H1 (cell line): ENCODE data around the gene DTNB. TPM values are rescaled to one million over a fixed set of nuclear protein-coding genes. Genes with fewer than 3 reads are reported as not detected.

Source experiments
- BACH1 ChIP-seq: IDR thresholded peaks from 2 replicates; pipeline ENCODE4 v1.6.1; 2012; ENCODE audit warnings: low read length, improper control_type of control experiment
- CBX5 ChIP-seq: fragments of 300-800, 300-1000 bp; sonication (generic); IDR thresholded peaks from 2 replicates; pipeline ENCODE4 v1.7.1; 2016; ENCODE audit warnings: antibody characterized with exemption, low read length, low read depth
- NRF1 ChIP-seq: IDR thresholded peaks from 2 replicates; pipeline ENCODE4 v1.6.1; 2011; ENCODE audit warnings: mild to moderate bottlenecking, low read depth, low read length, improper control_type of control experiment
- POU5F1 ChIP-seq: IDR thresholded peaks from 2 replicates; pipeline ENCODE4 v1.6.1; 2011; ENCODE audit warnings: low read depth, mild to moderate bottlenecking, low read length, moderate library complexity
- RNF2 ChIP-seq: fragments of 200-900, 300-1000 bp; sonication (generic); IDR thresholded peaks from 2 replicates; pipeline ENCODE4 v1.7.1; 2016; ENCODE audit warnings: borderline replicate concordance, low read depth, mild to moderate bottlenecking, antibody characterized with exemption, low read length; ENCODE audit not compliant: poor library complexity, severe bottlenecking; ENCODE audit errors: missing control alignments
- polyA plus RNA-seq, 7 experiments: library from polyadenylated mRNA; depleted of rRNA in 3 of 7; stranded (reverse) in 5 of 7; unstranded in 2 of 7; fragments of >200 nt in 5 of 7; fragments of 200-250 nt in 2 of 7; gene quantifications; 1 replicate in 5 of 7; 2 replicates in 1 of 7; 4 replicates in 1 of 7; pipeline versions ENCODE4 v1.2.1 to v1.2.3, GENCODE V29; 2011 to 2013; ENCODE audit warnings: missing spikeins in 2 of 7, mixed read lengths in 2 of 7
- total RNA-seq: library from RNA; stranded (reverse); fragmentation: NEBNext Ultra II Directional; extraction: Animal tissue kit (Norgen Biotek cat#: 25700); gene quantifications from 2 replicates; pipeline ENCODE4 v1.2.1, GENCODE V29; 2021

DTNB gene
- total and polyA plus RNA-seq, 2 of the 8 experiments (the other 6 are each of a cell fraction or from before 2014, with no cell fraction given), result 39.6 to 49.5 TPM

DNA sequence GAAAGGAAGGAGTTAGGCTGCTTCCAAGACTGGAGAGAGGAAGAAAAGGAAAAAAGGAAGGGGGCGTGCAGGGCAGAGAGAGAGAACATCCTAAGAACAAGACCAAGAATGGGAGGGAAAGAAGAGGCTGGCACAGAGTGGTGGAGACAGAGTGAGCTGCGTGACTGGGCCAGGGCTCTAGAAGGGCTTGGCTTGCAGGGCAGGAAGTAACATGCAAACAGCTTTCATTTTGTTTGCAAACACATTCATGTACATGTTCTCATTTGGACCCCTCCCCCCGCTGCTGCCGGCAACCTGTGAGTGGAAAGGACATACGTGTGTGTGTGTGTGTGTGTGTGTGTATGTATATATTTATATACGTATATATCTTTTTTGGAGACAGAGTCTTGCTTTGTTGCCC, 284.9 kb downstream of the DTNB start (continued):
- TF ChIP-seq BACH1 (no peak), NRF1 (no peak), POU5F1 (no peak), RNF2 (no peak), CBX5 (no peak)
